HUES64 (cell line): ENCODE results near the gene TNPO1.
"Not testable (repeated sequence)": the region's sequence is repeated elsewhere in the genome, so short reads cannot be mapped to it uniquely, and the experiment has no call there.

Experiments
- H3K27ac ChIP-seq: 2 replicates; pipeline ENCODE4 v1.7.0; 2013; ENCODE audit warnings: low read depth, low read length, inconsistent platforms
- H3K27me3 ChIP-seq: 2 replicates; pipeline ENCODE4 v1.6.1; 2013; ENCODE audit warnings: mild to moderate bottlenecking, low read length; ENCODE audit not compliant: insufficient read depth
- H3K36me3 ChIP-seq: 2 replicates; pipeline ENCODE4 v1.6.1; 2013; ENCODE audit warnings: mild to moderate bottlenecking, low read length; ENCODE audit not compliant: insufficient read depth
- H3K4me1 ChIP-seq: 2 replicates; pipeline ENCODE4 v1.6.1; 2013; ENCODE audit warnings: mild to moderate bottlenecking, low read length, moderate library complexity; ENCODE audit not compliant: insufficient read depth
- H3K4me3 ChIP-seq: 2 replicates; pipeline ENCODE4 v1.5.1; 2013; ENCODE audit warnings: mild to moderate bottlenecking, low read length, moderate library complexity
- H3K9ac ChIP-seq: 2 replicates; pipeline ENCODE4 v1.6.1; 2013; ENCODE audit warnings: mild to moderate bottlenecking, low read depth, low read length
- H3K9me3 ChIP-seq: 2 replicates; pipeline ENCODE4 v1.6.1; 2013; ENCODE audit warnings: low read depth, low read length; ENCODE audit not compliant: insufficient read depth
- WGBS: fragments of 150-250, 120-280 bp; methylation state at CpG from one replicate; pipeline ENCODE4 v1.1.7; 2013; ENCODE audit warnings: missing lambda C conversion rate; 5-methylcytosine and 5-hydroxymethylcytosine counted together

TNPO1 gene

DNA sequence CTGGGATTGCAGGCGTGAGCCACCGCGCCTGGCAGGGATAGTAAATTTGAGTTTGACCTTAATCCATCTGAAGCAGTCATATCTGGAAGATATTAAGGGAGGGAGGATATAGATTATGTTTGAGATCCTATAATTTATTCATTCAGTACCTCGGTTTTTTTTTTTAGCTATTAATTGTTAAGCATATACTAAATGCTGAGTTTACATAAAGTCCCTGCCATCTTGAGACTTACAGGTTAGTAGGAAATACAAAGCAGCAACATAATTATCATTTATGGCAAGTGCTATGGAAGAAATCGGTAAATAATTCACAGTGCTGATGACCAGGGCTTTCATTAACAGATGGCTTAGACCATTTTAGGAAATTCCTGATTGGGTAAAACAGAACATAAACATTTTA, 72.9 kb downstream of the TNPO1 start:
- WGBS: 96% methylated on average over 4 of the region's 5 CpGs
- Histone ChIP-seq H3K4me1 (no peaks in the 10 kb centered on the region), H3K36me3 (peaks cover 99% of the 10 kb centered on the region), H3K9ac (no peak overlapping the region), H3K27ac (no peak overlapping the region), H3K9me3 (no peaks in the 10 kb centered on the region), H3K4me3 (no peak overlapping the region), H3K27me3 (no peaks in the 10 kb centered on the region)

DNA sequence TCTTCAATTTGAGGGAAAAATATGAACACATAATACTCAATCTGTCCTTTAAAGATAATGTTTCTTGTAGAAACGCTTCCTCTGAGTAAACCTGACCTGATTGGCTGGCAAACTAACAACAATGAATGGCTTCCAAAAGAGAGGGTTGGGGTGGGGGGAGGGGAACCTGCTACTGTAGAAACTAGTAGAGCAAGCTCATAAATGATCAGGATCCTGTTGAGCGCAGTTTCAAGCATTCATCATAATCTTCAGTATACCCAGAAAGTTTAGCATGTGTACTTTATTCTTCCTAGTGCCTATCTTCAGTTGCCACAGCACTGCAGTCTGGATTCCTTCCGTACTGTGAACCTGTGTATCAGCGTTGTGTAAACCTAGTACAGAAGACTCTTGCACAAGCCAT, 76.4 kb downstream of the TNPO1 start:
- H3K27ac ChIP-seq: no peak overlapping the region
- H3K4me3 ChIP-seq: no peak overlapping the region
- WGBS: 98% methylated on average over 4 of the region's 4 CpGs
- no peaks in the 10 kb centered on the region for H3K27me3 ChIP-seq
- no peaks in the 10 kb centered on the region for H3K4me1 ChIP-seq
- H3K9me3 ChIP-seq: no peaks in the 10 kb centered on the region
- peaks cover 99% of the 10 kb centered on the region for H3K36me3 ChIP-seq
- no peak overlapping the region for H3K9ac ChIP-seq

DNA sequence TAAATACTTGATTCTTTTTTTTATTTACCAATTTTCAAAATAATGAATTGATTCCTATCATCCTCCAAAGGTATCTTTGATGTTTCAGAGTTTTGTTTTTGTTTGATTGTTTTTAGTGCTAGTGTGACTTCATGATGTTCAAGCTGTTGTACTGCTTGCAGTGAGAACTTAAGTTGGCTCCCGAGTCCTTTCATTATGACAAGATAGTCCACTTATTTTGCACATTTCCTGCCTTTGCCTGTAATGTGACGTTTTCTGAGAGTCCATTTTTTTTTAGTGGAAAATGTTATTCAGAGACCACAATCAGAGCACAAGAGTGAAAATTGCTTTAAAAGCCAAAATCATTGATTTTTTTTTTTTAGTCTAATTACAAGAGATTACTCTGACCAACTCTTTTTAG, 79.3 kb downstream of the TNPO1 start:
- 86% methylated on average over 2 of the region's 2 CpGs for WGBS
- H3K36me3 ChIP-seq: peaks cover 99% of the 10 kb centered on the region
- no peak overlapping the region for H3K9ac ChIP-seq
- no peak overlapping the region for H3K27ac ChIP-seq
- no peak overlapping the region for H3K4me3 ChIP-seq
- no peaks in the 10 kb centered on the region for H3K4me1 ChIP-seq
- H3K27me3 ChIP-seq: no peaks in the 10 kb centered on the region
- no peaks in the 10 kb centered on the region for H3K9me3 ChIP-seq

DNA sequence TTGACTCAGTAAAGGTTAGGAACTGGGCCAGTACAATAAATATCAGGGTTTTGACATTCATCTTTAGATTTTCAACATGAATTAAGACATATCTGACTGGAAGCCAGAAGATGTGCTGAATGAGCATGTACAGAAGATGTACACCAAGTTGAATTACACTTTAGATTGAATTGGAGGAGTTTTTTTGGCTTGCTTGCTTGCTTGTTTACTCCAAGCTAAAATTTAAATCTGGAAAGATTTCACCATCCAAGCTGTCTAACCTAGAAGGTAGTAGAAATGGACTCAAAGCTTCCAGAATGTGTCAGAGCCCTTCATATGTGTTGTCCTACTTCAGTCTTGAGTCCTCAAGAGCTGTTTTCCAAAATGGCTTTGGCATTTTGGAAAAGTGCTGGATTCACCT, 90.3 kb downstream of the TNPO1 start:
- H3K9ac ChIP-seq: no peak overlapping the region
- H3K36me3 ChIP-seq: peaks cover 98% of the 10 kb centered on the region
- no peaks in the 10 kb centered on the region for H3K27me3 ChIP-seq
- H3K4me3 ChIP-seq: no peak overlapping the region
- no peaks in the 10 kb centered on the region for H3K4me1 ChIP-seq
- H3K9me3 ChIP-seq: no peaks in the 10 kb centered on the region
- H3K27ac ChIP-seq: no peak overlapping the region

DNA sequence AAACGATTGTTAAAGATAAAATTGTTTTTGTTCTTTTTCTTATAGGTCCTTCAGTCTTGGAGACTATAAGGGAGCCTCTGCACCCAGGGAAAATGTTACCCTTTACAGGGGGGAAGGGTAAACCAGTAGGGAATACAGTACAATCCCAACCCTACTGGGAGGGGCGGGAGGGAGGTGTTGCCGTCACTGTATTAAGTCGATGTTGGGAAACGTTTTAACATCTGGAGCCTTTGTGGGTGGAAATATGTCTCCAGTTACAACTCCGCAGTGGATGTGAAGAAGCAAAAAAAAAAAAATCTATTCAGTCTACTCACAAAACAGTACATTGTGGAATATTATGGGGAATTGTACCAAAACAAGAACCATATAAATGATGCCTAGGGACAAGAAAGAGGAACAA, 92.2 kb downstream of the TNPO1 start:
- no peak overlapping the region for H3K27ac ChIP-seq
- peaks cover 82% of the 10 kb centered on the region for H3K36me3 ChIP-seq
- H3K9me3 ChIP-seq: no peaks in the 10 kb centered on the region
- H3K27me3 ChIP-seq: no peaks in the 10 kb centered on the region
- WGBS: 97% methylated on average over 5 of the region's 6 CpGs
- H3K9ac ChIP-seq: no peak overlapping the region
- no peaks in the 10 kb centered on the region for H3K4me1 ChIP-seq
- H3K4me3 ChIP-seq: no peak overlapping the region

DNA sequence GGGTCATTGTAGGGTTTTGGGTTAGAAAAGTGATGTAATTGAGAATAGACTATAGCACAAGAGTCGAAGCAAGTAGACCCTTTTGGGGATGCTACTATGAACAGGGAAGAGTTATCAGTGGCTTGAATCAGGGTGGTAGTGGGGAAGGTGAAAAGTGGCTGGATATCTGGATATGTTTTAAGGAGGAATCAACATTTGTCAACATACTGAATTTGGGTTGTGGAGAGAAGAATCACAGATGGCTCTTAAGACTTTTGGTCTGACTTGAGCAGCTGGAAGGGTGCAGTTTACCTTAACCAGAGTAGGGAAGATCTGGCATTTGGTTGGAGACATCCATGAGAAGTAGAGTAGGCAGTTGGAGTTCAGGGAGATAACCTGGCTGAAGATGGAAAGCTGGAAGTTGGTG, 100.9 kb downstream of the TNPO1 start:
- Histone ChIP-seq H3K9me3 (no peaks in the 10 kb centered on the region), H3K4me1 (no peaks in the 10 kb centered on the region), H3K9ac (no peak overlapping the region), H3K36me3 (no peaks in the 10 kb centered on the region), H3K4me3 (no peak overlapping the region), H3K27me3 (no peaks in the 10 kb centered on the region), H3K27ac (no peak overlapping the region)
- 91% methylated on average over 1 of the region's 1 CpG for WGBS

DNA sequence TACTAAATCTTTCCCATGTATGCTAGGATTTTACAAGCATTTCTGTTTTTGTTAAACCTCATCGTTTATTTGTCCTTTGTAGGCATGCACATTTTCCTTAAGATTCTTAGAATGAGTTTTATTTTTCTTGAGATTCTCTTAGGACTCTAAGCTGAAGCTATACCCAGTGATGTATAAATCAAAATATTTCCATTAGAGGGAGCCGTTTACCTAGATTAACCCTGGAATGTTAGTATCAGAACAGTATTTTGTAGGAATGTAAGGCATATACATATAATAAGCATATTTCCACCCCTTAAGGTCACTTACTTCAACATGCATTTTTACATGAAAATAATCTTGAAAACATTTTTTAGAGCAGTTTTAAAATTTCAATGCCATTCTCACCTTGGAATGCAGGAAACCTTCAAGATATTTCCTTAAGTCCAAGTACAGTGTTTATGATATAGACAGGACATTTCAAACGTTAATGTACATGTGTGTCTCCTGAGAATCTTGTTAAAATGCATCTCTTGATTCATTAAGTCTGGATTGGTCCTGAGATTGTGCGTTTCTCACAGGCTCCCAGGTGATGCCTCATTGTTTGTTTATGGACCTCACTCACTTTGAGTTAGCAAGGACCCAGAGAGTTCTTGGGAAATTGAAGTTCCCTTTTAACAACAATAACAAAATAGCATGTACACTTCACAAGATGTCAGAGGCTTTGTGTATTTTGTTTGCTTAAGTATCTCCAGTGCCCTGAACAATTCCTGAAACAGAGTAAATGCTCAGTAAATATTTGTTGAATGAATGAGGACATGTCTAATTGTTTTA, 104.4 kb downstream of the TNPO1 start:
- Histone ChIP-seq H3K27me3 (no peaks in the 10 kb centered on the region), H3K4me1 (no peaks in the 10 kb centered on the region), H3K9ac (no peak overlapping the region), H3K9me3 (0 out of 2 replicates have a peak, but pooled peaks cover 4% of the 10 kb centered on the region), H3K4me3 (no peak overlapping the region), H3K36me3 (no peaks in the 10 kb centered on the region), H3K27ac (no peak overlapping the region)
- WGBS: 43% methylated on average over 3 of the region's 4 CpGs

DNA sequence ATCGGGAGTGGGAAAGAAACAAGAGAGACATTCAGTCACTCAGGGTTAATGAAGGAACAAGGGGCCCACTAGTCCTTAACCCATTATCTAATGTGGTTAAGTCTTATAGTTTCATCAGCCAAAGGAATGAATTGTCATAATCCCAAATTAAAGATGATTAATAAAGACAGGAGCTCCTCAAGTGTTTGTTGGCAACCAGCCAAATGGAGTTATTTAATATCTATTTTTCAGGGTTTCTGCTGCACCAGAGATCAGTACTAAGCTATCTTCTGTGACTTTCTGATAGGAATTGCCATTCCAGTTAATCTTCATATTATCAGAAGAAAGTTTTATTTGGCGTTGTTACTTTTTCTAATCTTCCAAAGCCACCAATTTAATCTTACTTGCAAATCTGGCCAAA, 105.4 kb downstream of the TNPO1 start:
- 95% methylated on average over 2 of the region's 2 CpGs for WGBS
- no peaks in the 10 kb centered on the region for H3K4me1 ChIP-seq
- H3K27me3 ChIP-seq: no peaks in the 10 kb centered on the region
- H3K4me3 ChIP-seq: no peak overlapping the region
- H3K9me3 ChIP-seq: 0 out of 2 replicates have a peak, but pooled peaks cover 4% of the 10 kb centered on the region
- H3K36me3 ChIP-seq: no peaks in the 10 kb centered on the region
- no peak overlapping the region for H3K27ac ChIP-seq
- H3K9ac ChIP-seq: no peak overlapping the region

DNA sequence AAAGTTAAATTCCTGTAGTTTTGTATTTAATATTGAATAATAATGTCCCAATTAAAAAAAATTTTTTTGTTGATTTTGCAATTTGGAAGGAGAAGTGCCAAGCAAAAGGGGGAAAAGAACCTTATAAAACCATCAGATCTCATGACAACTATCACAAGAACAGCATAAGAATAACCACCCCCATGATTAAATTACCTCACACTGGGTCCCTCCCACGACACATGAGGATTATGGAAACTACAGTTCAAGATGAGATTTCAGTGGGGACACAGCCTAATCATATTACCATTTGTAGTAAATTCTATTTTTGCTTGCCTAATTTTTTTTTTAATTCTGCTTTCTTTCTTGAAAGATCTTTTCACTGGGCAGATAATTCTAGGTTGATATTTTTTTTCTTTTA, 106.0 kb downstream of the TNPO1 start:
- 92% methylated on average over 1 of the region's 1 CpG for WGBS
- Histone ChIP-seq H3K27ac (no peak overlapping the region), H3K36me3 (no peaks in the 10 kb centered on the region), H3K4me1 (no peaks in the 10 kb centered on the region), H3K9ac (no peak overlapping the region), H3K4me3 (no peak overlapping the region), H3K27me3 (no peaks in the 10 kb centered on the region), H3K9me3 (0 out of 2 replicates have a peak, but pooled peaks cover 4% of the 10 kb centered on the region)

DNA sequence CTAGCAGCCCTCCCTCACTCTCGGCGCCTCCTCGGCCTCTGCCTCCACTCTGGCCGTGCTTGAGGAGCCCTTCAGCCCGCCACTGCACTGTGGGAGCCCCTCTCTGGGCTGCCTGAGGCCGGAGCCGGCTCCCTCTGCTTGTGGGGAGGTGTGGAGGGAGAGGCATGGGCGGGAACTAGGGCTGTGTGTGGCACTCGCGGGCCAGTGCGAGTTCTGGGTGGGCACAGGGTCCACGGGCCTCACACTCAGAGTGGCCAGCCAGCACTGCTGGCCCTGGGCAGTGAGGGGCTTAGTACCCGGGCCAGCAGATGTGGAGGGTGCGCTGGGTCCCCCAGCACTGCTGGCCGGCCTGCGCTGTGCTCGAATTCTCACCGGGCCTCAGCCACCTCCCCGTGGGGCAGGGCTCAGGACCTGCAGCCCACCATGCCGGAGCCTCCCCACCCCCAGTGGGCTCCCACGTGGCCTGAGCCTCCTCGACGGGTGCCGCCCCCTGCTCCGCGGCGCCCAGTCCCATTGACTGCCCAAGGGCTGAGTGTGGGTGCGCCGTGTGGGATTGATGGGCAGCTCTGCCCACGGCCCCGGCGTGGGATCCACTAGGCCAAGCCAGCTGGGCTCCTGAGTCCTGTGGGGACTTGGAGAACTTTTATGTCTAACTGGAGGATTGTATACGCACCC, 109.0 kb downstream of the TNPO1 start:
- H3K4me1 ChIP-seq: no peaks in the 10 kb centered on the region
- WGBS: 94% methylated on average over 33 of the region's 33 CpGs
- H3K9ac ChIP-seq: no peak overlapping the region
- no peaks in the 10 kb centered on the region for H3K36me3 ChIP-seq
- no peak overlapping the region for H3K4me3 ChIP-seq
- H3K9me3 ChIP-seq: 0 out of 2 replicates have a peak, but pooled peaks cover 4% of the 10 kb centered on the region
- no peaks in the 10 kb centered on the region for H3K27me3 ChIP-seq
- no peak overlapping the region for H3K27ac ChIP-seq

DNA sequence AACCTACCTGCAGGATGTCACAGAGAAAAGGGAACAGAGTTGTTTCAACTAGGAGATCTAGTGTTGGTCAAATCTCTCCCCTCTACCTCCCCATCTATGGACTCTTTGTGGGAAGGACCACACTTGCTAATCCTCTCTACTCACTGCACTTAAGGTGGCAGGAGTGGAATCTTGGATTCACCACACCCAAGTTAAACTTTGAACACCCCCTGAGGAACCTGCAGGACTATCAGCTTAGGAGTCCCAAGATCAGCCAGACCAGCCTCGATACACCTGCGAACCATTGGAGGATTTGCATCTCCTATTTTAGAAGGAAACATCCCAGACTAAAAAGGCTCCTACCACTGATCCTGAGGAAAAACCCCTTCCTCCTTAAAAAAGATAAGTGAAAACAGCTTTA, 116.2 kb downstream of the TNPO1 start:
- 92% methylated on average over 2 of the region's 2 CpGs for WGBS
- not testable (repeated sequence) for H3K4me1 ChIP-seq, H3K27me3 ChIP-seq, H3K36me3 ChIP-seq, H3K4me3 ChIP-seq, H3K9ac ChIP-seq, H3K27ac ChIP-seq, H3K9me3 ChIP-seq
